Esophagus muscularis mucosa (tissue), 4 donors: Measurements from ENCODE around the gene ACTMAP. TPM values are rescaled to one million over a fixed set of nuclear protein-coding genes. Genes with fewer than 3 reads are reported as not detected.
"Not testable (repeated sequence)": the region's sequence is repeated elsewhere in the genome, so short reads cannot be mapped to it uniquely, and the experiment has no call there.

Experiments used
- DNase-seq: peaks from one replicate; pipeline ENCODE4 v3.0.0-alpha.2; 2017; ENCODE audit errors: extremely low spot score
- H3K27ac ChIP-seq, 4 donors: fragments of 200-600 bp; sonication (generic); replicated peaks in 1 of 4; 1 replicate in 3 of 4; 2 replicates in 1 of 4; pipeline ENCODE4 v1.5.1; 2016 to 2019; ENCODE audit warnings: mild to moderate bottlenecking in 1 of 4
- H3K27me3 ChIP-seq, 4 donors: fragments of 200-600 bp; sonication (generic); one replicate each; pipeline versions ENCODE4 v1.5.1 to v1.6.0; 2016 to 2019
- H3K36me3 ChIP-seq, 4 donors: fragments of 200-600 bp; sonication (generic); one replicate each; pipeline ENCODE4 v1.5.1; 2016 to 2019
- H3K4me1 ChIP-seq, 4 donors: fragments of 200-600 bp; sonication (generic); one replicate each; pipeline ENCODE4 v1.5.1; 2016 to 2019
- H3K4me3 ChIP-seq, 4 donors: fragments of 200-600 bp; sonication (generic); 1 replicate in 2 of 4; 2 replicates in 2 of 4; pipeline ENCODE4 v1.5.1; 2016 to 2019; ENCODE audit warnings: mild to moderate bottlenecking in 4 of 4, moderate library complexity in 1 of 4
- H3K9me3 ChIP-seq, 4 donors: fragments of 200-600 bp; sonication (generic); 1 replicate in 3 of 4; 2 replicates in 1 of 4; pipeline ENCODE4 v1.5.1; 2016 to 2019
- CTCF ChIP-seq, 3 experiments: fragments of 200-600 bp in 2 of 3; fragments of 450-650 bp in 1 of 3; sonication (generic) in 2 of 3; IDR thresholded peaks; one replicate each; pipeline ENCODE4 v1.5.1; 2017 to 2019; ENCODE audit warnings: antibody characterized with exemption in 3 of 3, mild to moderate bottlenecking in 2 of 3, moderate library complexity in 1 of 3
- EP300 ChIP-seq: sonication (generic); formaldehyde crosslinking; IDR thresholded peaks from one replicate; pipeline ENCODE4 v1.6.1; 2017; ENCODE audit warnings: antibody characterized with exemption
- POLR2A ChIP-seq: fragments of 450-650 bp; IDR thresholded peaks from one replicate; pipeline ENCODE4 v1.6.1; 2017; ENCODE audit warnings: antibody characterized with exemption, moderate library complexity, mild to moderate bottlenecking, low read depth
- POLR2AphosphoS5 ChIP-seq, 2 donors: sonication (generic); formaldehyde crosslinking; IDR thresholded peaks; one replicate each; pipeline ENCODE4 v1.6.1; 2017; ENCODE audit warnings: antibody characterized with exemption in 2 of 2
- WGBS: methylation state at CpG from one replicate; pipeline ENCODE4 v1.1.5; 2018; 5-methylcytosine and 5-hydroxymethylcytosine counted together
- intact Hi-C: fragments of 100-400 bp; cut with DNase I; formaldehyde crosslinking; loops from one replicate; pipeline ENCODE4 v1.15.1; 2023
- total RNA-seq, 4 donors: library from RNA; depleted of rRNA; stranded (reverse); fragments of >200 nt; gene quantifications; one replicate each; pipeline versions ENCODE4 v1.1.0 to v1.2.1, GENCODE V29; 2016

Gene ACTMAP
- total RNA-seq, 4 donors from 2014 or later = 1.7 to 4.6 (median 3.7) TPM

GRCh38 chr19:40737102-40737644 is 13.1 kb downstream of the ACTMAP start:
- intact Hi-C loops = no loop called here
- TF ChIP-seq EP300 = no peak
- TF ChIP-seq CTCF (IDR thresholded peaks at IDR 0.05) = no peak
- no peak for TF ChIP-seq POLR2AphosphoS5 (IDR thresholded peaks at IDR 0.05)
- no peak overlapping the region for H3K27ac ChIP-seq
- H3K36me3 ChIP-seq = peaks cover 71 to 94% (median 88%) of the 10 kb centered on the region in 4 donors
- WGBS = no CpG with 5 or more reads among the region's 9 CpGs
- no peaks in the 10 kb centered on the region for H3K9me3 ChIP-seq
- H3K4me3 ChIP-seq = no peak overlapping the region
- no peak for DNase-seq
- H3K27me3 ChIP-seq = no peaks in the 10 kb centered on the region
- peaks cover 13 to 26% (median 24%) of the 10 kb centered on the region in 4 donors for H3K4me1 ChIP-seq

GRCh38 chr19:40736661-40737060 is 13.6 kb downstream of the ACTMAP start:
- TF ChIP-seq POLR2A (no peak), EP300 (no peak), CTCF (IDR thresholded peaks at IDR 0.05) (no peak), POLR2AphosphoS5 (IDR thresholded peaks at IDR 0.05) (no peak)
- Histone ChIP-seq H3K9me3 (no peaks in the 10 kb centered on the region), H3K4me3 (no peak overlapping the region), H3K4me1 (peaks cover 12 to 25% (median 23%) of the 10 kb centered on the region in 4 donors), H3K27ac (no peak overlapping the region), H3K27me3 (no peaks in the 10 kb centered on the region), H3K36me3 (peaks cover 71 to 98% (median 91%) of the 10 kb centered on the region in 4 donors)
- DNase-seq = no peak
- WGBS = 86% methylated on average over 9 of the region's 9 CpGs
- intact Hi-C loops = no loop called here

GRCh38 chr19:40735013-40735771 is 15.1 kb downstream of the ACTMAP start:
- DNase-seq = no peak
- Histone ChIP-seq H3K9me3 (no peaks in the 10 kb centered on the region), H3K4me1 (peaks cover 2 to 10% (median 10%) of the 10 kb centered on the region in 4 donors), H3K27ac (no peak overlapping the region), H3K36me3 (peaks cover 79 to 100% (median 99%) of the 10 kb centered on the region in 4 donors), H3K27me3 (no peaks in the 10 kb centered on the region), H3K4me3 (no peak overlapping the region)
- TF ChIP-seq EP300 = no peak
- no peak for TF ChIP-seq CTCF (IDR thresholded peaks at IDR 0.05)
- TF ChIP-seq POLR2A = no peak
- no peak for TF ChIP-seq POLR2AphosphoS5 (IDR thresholded peaks at IDR 0.05)
- intact Hi-C loops = no loop called here
- WGBS = 89% methylated on average over 11 of the region's 11 CpGs

GRCh38 chr19:40733149-40733548 is 17.1 kb downstream of the ACTMAP start:
- Histone ChIP-seq H3K36me3 (peaks cover 88 to 100% (median 99%) of the 10 kb centered on the region in 4 donors), H3K27me3 (no peaks in the 10 kb centered on the region), H3K9me3 (no peaks in the 10 kb centered on the region), H3K4me1 (no peaks in the 10 kb centered on the region), H3K27ac (no peak overlapping the region), H3K4me3 (no peak overlapping the region)
- 98% methylated on average over 13 of the region's 13 CpGs for WGBS
- intact Hi-C loops = no loop called here
- no peak for DNase-seq
- TF ChIP-seq POLR2A (no peak), CTCF (IDR thresholded peaks at IDR 0.05) (no peak), EP300 (no peak), POLR2AphosphoS5 (IDR thresholded peaks at IDR 0.05) (no peak)

- H3K27me3 ChIP-seq, H3K4me3 ChIP-seq, DNase-seq, H3K4me1 ChIP-seq, H3K9me3 ChIP-seq, intact Hi-C loops, H3K27ac ChIP-seq: not testable (repeated sequence)
- WGBS = 96% methylated on average over 16 of the region's 16 CpGs
- H3K36me3 ChIP-seq = peaks cover 87 to 100% (median 99%) of the 10 kb centered on the region in 4 donors
Observed at GRCh38 chr19:40732304-40732703, 18.0 kb downstream of the ACTMAP start.

- H3K27ac ChIP-seq, intact Hi-C loops, DNase-seq, H3K27me3 ChIP-seq, H3K4me3 ChIP-seq, H3K9me3 ChIP-seq, H3K4me1 ChIP-seq: not testable (repeated sequence)
- peaks cover 86 to 100% (median 99%) of the 10 kb centered on the region in 4 donors for H3K36me3 ChIP-seq
- WGBS = 94% methylated on average over 5 of the region's 5 CpGs
Observed at GRCh38 chr19:40730065-40730464, 20.2 kb downstream of the ACTMAP start.
